ENCODE measurements around the gene SMYD1.

DNA sequence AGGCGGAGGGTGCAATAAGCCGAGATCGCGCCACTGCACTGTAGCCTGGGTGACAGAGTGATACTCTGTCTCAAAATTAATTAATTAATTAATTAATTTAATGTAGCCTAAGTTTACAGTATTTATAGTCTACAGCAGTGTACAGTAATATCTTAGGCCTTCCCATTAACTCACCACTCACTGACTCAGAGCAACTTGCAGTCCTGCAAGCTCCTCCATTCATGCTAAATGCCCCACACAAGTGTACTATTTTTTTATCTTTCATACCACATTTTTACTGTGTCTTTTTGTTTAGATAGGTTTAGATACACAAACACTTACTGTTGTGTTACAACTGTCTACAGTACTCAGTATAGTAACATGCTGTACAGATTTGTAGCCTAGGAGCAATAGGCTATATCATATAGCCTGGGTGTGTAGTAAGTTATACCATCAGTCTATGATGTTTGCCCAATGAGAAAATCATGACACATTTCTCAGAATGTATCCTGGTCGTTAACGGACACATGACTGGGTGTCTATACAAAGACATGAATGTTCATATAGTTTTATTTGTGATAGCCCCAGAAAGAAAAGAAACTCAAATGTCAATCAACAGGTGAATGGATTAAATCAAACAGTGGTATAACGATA, 35.4 kb upstream of the SMYD1 start:
- TF ChIP-seq, protein P1, sequence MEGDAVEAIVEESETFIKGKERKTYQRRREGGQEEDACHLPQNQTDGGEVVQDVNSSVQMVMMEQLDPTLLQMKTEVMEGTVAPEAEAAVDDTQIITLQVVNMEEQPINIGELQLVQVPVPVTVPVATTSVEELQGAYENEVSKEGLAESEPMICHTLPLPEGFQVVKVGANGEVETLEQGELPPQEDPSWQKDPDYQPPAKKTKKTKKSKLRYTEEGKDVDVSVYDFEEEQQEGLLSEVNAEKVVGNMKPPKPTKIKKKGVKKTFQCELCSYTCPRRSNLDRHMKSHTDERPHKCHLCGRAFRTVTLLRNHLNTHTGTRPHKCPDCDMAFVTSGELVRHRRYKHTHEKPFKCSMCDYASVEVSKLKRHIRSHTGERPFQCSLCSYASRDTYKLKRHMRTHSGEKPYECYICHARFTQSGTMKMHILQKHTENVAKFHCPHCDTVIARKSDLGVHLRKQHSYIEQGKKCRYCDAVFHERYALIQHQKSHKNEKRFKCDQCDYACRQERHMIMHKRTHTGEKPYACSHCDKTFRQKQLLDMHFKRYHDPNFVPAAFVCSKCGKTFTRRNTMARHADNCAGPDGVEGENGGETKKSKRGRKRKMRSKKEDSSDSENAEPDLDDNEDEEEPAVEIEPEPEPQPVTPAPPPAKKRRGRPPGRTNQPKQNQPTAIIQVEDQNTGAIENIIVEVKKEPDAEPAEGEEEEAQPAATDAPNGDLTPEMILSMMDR (IDR thresholded peaks at IDR 0.05), result no peak
- TF ChIP-seq POLR2A (IDR thresholded peaks at IDR 0.05), result no peak
